ENCODE results near the gene CNTN5. TPM values are rescaled to one million over a fixed set of nuclear protein-coding genes. Genes with fewer than 3 reads are reported as not detected.

The CNTN5 gene
- total and polyA plus RNA-seq, 2 donors (not counting 1 experiment from before 2014, with no cell fraction given) = 0.17 TPM; not detected in 1

- H3K9ac ChIP-seq (ENCODE audit: insufficient read depth, low read length) = no peak overlapping the region
- no peaks in the 10 kb centered on the region for H3K4me1 ChIP-seq (ENCODE audit: control insufficient read depth, extremely low read depth, insufficient read depth, low read length)
- H3K9me3 ChIP-seq (ENCODE audit: control insufficient read depth, insufficient read depth, low read depth, low read length) = no peaks in the 10 kb centered on the region
- no peak overlapping the region for H3K27ac ChIP-seq (ENCODE audit: insufficient read depth, low read length)
- no peak overlapping the region for H3K4me3 ChIP-seq (replicated peaks in 1 of 4; ENCODE audit: control extremely low read depth in 1 of 4, insufficient read depth in 1 of 4, low read depth in 3 of 4, low read length in 4 of 4)
- H2AFZ ChIP-seq (ENCODE audit: low read length) = no peak overlapping the region
- H3K27me3 ChIP-seq (ENCODE audit: control insufficient read depth, insufficient read depth, low read length) = no peaks in the 10 kb centered on the region
- DNase-seq (ENCODE audit: low read depth in 2 of 2) = no peak
- no peaks in the 10 kb centered on the region for H3K79me2 ChIP-seq (ENCODE audit: control insufficient read depth, insufficient read depth, low read length)
- H3K36me3 ChIP-seq (ENCODE audit: control insufficient read depth, insufficient read depth, low read length) = no peaks in the 10 kb centered on the region
- no peaks in the 10 kb centered on the region for H4K20me1 ChIP-seq (ENCODE audit: control insufficient read depth, extremely low read depth, insufficient read depth, low read length)
- H3K4me2 ChIP-seq (ENCODE audit: extremely low read depth, insufficient read depth, low read length) = no peak overlapping the region
- TF ChIP-seq EZH2 (IDR thresholded peaks at IDR 0.05; ENCODE audit: low read length, missing control alignments) (no peak), CTCF (conservative IDR thresholded peaks at IDR 0.05 in 1 of 2, IDR thresholded peaks at IDR 0.05 in 1 of 2; ENCODE audit: low read depth in 1 of 2, low read length in 2 of 2) (no peak)
Observed at GRCh38 chr11:99019696-99020095, 1.1 kb upstream of the CNTN5 start.

GRCh38 chr11:99037057-99037456 is 16.3 kb downstream of the CNTN5 start:
- no peaks in the 10 kb centered on the region for H3K27me3 ChIP-seq (ENCODE audit: control insufficient read depth, insufficient read depth, low read length)
- no peaks in the 10 kb centered on the region for H3K9me3 ChIP-seq (ENCODE audit: control insufficient read depth, insufficient read depth, low read depth, low read length)
- TF ChIP-seq CTCF (conservative IDR thresholded peaks at IDR 0.05 in 1 of 2, IDR thresholded peaks at IDR 0.05 in 1 of 2; ENCODE audit: low read depth in 1 of 2, low read length in 2 of 2) (no peak), EZH2 (IDR thresholded peaks at IDR 0.05; ENCODE audit: low read length, missing control alignments) (no peak)
- no peak overlapping the region for H3K9ac ChIP-seq (ENCODE audit: insufficient read depth, low read length)
- no peaks in the 10 kb centered on the region for H4K20me1 ChIP-seq (ENCODE audit: control insufficient read depth, extremely low read depth, insufficient read depth, low read length)
- H3K27ac ChIP-seq (ENCODE audit: insufficient read depth, low read length) = no peak overlapping the region
- no peak overlapping the region for H2AFZ ChIP-seq (ENCODE audit: low read length)
- H3K36me3 ChIP-seq (ENCODE audit: control insufficient read depth, insufficient read depth, low read length) = no peaks in the 10 kb centered on the region
- no peaks in the 10 kb centered on the region for H3K4me1 ChIP-seq (ENCODE audit: control insufficient read depth, extremely low read depth, insufficient read depth, low read length)
- no peak overlapping the region for H3K4me3 ChIP-seq (replicated peaks in 1 of 4; ENCODE audit: control extremely low read depth in 1 of 4, insufficient read depth in 1 of 4, low read depth in 3 of 4, low read length in 4 of 4)
- no peak for DNase-seq (ENCODE audit: low read depth in 2 of 2)
- no peak overlapping the region for H3K4me2 ChIP-seq (ENCODE audit: extremely low read depth, insufficient read depth, low read length)
- no peaks in the 10 kb centered on the region for H3K79me2 ChIP-seq (ENCODE audit: control insufficient read depth, insufficient read depth, low read length)

GRCh38 chr11:99063331-99063730 is 42.6 kb downstream of the CNTN5 start:
- H3K27ac ChIP-seq (ENCODE audit: insufficient read depth, low read length) = no peak overlapping the region
- no peak overlapping the region for H3K4me2 ChIP-seq (ENCODE audit: extremely low read depth, insufficient read depth, low read length)
- H3K4me3 ChIP-seq (replicated peaks in 1 of 4; ENCODE audit: control extremely low read depth in 1 of 4, insufficient read depth in 1 of 4, low read depth in 3 of 4, low read length in 4 of 4) = no peak overlapping the region
- no peaks in the 10 kb centered on the region for H3K4me1 ChIP-seq (ENCODE audit: control insufficient read depth, extremely low read depth, insufficient read depth, low read length)
- no peaks in the 10 kb centered on the region for H3K79me2 ChIP-seq (ENCODE audit: control insufficient read depth, insufficient read depth, low read length)
- no peak overlapping the region for H3K9ac ChIP-seq (ENCODE audit: insufficient read depth, low read length)
- no peak overlapping the region for H2AFZ ChIP-seq (ENCODE audit: low read length)
- DNase-seq (ENCODE audit: low read depth in 2 of 2) = no peak
- TF ChIP-seq EZH2 (IDR thresholded peaks at IDR 0.05; ENCODE audit: low read length, missing control alignments) = no peak
- TF ChIP-seq CTCF (conservative IDR thresholded peaks at IDR 0.05 in 1 of 2, IDR thresholded peaks at IDR 0.05 in 1 of 2; ENCODE audit: low read depth in 1 of 2, low read length in 2 of 2) = no peak
- H4K20me1 ChIP-seq (ENCODE audit: control insufficient read depth, extremely low read depth, insufficient read depth, low read length) = no peaks in the 10 kb centered on the region
- no peaks in the 10 kb centered on the region for H3K36me3 ChIP-seq (ENCODE audit: control insufficient read depth, insufficient read depth, low read length)
- no peaks in the 10 kb centered on the region for H3K27me3 ChIP-seq (ENCODE audit: control insufficient read depth, insufficient read depth, low read length)
- no peaks in the 10 kb centered on the region for H3K9me3 ChIP-seq (ENCODE audit: control insufficient read depth, insufficient read depth, low read depth, low read length)
